Cerebellar nuclear complex (tissue), 1 donor: Measurements from ENCODE around the gene DNAJC5G.
A peak's percentile ranks its signal among the peaks of the same experiment; 100 is the strongest.
"Not testable (repeated sequence)": the region's sequence is repeated elsewhere in the genome, so short reads cannot be mapped to it uniquely, and the experiment has no call there.

Experiments
- DNase-seq, 2 experiments: peaks; one replicate each; lab custom pipeline; 2025; lab: John Stamatoyannopoulos, UW

DNAJC5G gene

GRCh38 chr2:27281442-27281841 is 6.2 kb downstream of the DNAJC5G start:
- DNase-seq = no peak

- DNase-seq = no peak
Measured at GRCh38 chr2:27281855-27282559, 6.8 kb downstream of the DNAJC5G start, which contains the start of gene TRIM54. TRIM54 (plus strand) TSS chr2:27282429; CDS start chr2:27282732, 303 bp downstream.

DNA sequence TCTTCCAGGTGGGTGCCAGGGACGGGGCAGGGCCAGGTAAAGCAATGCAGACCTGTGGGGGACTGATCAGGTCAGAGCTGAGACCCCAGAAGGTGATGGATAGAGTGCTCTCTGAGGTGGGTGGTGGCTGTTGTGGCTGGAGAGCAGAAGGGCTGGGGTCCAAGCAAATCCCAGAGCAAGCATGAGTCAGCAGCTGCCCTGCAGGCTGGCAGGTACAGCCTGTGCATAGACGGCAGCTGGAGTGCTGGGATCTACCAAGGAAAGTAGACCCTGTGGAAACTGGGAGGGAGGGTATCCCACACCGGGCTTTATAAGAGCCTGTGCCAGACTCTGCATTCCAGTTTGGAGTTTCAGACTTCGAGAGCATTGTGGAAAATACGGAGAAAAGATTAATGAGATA is 7.7 kb downstream of the DNAJC5G start:
- DNase-seq = no peak

- no peak for DNase-seq
Measured at GRCh38 chr2:27284996-27285395, 9.8 kb downstream of the DNAJC5G start.

DNA sequence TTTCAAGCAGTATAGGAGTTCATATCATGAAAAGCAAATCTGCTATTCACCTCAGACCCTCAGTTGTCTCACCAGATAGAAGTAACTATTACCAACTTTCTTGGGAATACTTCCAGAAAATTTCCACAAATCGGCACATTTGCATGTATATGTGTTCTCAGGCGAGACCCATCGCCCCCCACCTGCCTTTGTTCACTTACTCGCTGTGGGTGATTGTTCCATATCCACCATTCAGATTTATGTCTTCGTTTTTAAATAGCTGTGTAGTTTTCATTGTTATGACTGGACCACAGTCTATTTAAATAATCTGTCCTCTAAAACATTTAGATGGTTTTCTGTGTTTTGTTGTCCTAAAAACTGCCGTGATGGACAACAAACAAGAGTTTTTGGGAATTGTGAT is 10.2 kb downstream of the DNAJC5G start:
- no peak for DNase-seq

- no peak for DNase-seq
Measured at GRCh38 chr2:27288610-27289009, 13.4 kb downstream of the DNAJC5G start.

DNA sequence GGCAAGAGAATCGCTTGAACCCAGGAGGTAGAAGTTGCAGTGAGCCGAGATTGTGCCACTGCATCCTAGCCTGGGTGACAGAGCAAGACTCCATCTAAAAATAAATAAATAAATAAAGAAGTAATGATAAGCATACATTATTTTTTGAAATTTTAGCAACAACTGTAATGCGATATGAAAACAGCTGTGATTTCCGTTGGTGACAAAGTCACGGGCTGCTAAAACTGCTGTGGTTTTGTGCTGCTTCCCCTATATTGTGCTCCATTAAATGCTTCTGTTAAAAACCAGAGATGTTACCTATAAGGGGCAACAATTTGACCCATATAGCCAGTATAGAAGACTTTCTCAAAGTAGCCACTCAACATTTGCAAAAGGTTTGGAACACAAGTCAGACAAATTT is 15.3 kb downstream of the DNAJC5G start:
- DNase-seq = no peak

- DNase-seq = no peak
Measured at GRCh38 chr2:27291865-27292264, 16.6 kb downstream of the DNAJC5G start.

GRCh38 chr2:27294928-27295327 is 19.7 kb downstream of the DNAJC5G start:
- no peak for DNase-seq

DNA sequence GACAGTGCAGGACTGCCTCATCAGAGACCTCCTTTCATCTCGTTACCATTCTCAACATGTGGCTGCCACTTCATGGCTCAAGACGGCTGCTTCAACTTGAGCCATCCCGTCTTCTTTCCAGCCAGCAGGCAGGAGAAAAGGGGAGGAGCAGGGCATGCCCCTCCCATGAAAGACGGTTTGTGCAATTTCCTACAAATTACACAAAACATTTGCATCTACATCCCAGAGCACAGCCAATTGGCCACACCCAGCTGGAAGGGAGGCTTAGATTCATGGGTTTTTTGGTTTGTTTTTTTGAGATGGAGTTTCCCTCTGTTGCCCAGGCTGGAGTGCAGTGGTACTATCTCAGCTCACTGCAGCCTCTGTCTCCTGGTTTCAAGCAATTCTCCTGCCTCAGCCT is 21.2 kb downstream of the DNAJC5G start:
- DNase-seq = no peak

DNA sequence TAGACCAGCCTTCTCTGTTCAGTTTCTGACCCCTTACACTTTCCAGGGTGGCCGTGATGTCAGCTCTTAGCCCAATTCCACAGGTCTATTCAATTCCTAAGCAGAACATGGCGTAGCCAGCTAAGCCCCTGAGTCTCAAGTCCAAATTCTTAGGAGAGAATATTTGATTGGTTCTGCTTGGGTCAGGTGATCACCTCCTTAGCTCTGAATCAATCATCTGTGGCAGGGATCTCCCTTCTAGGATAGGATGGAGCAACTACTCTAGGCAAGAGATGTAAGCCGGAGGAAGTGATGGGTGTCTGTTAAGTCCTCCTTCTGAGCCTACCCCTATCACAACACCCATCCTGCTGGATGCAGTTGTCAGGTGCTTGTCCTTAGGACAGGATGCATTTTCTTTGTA is 22.0 kb downstream of the DNAJC5G start:
- DNase-seq = no peak

DNA sequence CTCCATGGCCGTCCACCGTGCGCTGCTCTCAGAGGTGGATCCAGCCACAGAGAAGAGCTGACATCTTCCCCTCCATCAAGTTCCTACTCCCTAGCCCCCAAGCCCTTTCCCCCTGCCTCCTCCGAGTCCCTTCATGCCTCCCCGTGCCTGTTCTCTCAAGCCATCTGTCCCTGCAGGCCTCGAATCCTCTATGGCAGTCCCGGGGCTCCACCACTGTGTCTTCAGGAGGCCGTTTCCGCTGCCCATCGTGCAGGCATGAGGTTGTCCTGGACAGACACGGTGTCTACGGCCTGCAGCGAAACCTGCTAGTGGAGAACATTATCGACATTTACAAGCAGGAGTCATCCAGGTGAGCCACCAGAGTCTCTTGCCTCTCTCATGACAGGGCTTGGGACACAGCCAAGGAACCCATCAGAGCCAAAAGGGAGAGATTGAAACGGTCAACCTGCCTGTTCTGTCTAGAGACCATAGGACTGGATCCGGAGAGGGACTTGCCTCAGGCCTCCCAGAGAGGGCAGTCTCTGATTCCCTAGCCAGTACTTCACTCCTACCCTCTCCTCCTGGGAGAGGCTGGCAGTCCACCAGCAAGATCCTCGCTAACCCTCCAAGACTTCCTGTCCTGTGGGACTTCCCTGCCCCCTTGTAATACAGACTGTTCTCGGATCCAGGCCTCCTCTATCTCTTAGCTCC is 23.3 kb downstream of the DNAJC5G start:
- no peak for DNase-seq

DNA sequence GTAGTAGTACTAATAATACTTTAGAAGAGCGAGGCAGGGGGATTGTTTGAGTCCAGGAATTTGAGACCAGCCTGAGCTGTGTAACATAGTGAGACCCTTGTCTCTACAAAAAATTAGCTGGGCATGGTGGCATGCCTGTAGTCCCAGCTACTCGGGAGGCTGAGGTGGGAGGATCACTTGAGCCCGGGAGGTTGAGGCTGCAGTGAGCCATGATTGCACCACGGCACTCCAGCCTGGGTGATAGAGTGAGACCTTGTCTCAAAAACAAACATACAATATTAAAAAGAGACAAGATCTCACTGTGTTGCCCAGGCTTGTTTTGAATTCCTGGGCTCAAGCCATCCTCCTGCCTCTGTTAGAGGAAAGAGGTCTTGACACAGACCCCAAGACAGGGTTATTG is 25.4 kb downstream of the DNAJC5G start:
- not testable (repeated sequence) for DNase-seq

DNA sequence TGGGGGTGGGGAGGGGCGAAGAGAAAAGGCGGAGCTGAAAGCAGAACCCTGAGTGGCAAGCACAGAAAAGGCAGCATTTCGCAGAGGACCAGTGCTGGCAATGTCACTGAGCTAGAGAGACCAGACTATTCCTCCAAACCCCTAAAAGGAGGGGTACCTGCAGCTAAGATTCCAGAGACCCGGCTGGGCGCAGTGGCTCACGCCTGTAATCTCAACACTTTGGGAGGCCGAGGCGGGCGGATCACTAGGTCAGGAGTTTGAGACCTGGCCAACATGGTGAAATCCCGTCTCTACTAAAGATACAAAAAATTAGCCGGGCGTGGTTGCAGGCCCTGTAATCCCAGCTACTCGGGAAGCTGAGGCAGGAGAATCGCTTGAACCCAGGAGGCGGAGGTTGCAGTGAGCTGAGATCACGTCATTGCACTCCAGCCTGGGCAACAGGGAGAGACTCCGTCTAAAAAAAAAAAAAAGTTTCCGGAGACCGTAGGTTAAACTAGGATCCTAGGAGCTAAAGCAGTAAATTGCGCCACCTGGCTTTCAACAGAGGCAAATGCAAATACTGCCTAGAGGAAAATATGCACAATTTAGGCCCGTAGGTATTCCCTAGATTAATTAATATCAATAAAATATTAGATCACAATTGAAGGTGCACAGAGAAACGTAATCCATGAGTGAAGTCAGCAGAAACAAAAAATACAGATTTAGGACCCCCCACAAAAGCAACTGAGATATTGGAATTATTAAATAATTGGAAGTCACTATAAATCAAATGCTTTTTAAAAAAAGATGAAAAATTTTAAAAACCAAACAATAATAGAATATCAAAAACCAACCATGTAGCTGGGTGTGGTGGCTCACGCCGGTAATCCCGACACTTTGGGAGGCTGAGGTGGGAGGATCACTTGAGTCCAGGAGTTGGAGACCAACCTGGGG is 28.1 kb downstream of the DNAJC5G start:
- DNase-seq = peak in 1 of 2 experiments; percentile 1

DNA sequence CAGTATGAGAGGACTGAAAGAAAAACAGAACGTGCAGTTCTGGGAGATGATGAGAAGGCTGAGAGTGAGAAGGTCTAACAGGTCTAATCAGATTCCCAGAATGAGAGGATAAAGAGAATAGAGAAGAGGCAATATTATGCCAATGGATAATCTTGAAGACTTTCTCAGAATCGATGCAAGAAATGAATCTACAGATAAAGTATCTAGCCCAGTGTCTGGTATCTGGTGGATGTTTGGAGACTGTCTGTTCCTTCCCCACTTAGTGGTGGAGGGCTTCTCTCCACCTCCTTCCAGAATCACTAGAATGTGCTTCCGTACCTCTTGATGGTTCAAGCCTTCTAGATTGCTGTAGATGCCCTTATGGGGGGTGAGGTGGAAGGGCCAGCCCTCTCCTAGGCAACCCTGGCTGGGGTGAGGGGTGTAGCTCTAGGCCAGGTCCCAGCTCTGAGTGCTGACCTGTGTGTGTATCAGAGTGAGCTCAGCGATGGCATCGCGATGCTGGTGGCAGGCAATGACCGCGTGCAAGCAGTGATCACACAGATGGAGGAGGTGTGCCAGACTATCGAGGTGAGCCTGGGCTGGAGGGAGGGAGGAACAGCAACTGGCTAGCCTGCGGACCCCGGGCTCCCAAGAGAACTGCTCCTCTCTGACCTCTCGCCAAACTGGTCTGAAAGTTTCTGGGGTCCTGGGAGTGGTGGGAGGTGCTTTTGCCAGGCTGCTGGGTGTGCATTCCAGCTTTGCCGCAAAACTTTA is 29.4 kb downstream of the DNAJC5G start:
- no peak for DNase-seq

- DNase-seq = no peak
Measured at GRCh38 chr2:27305516-27305915, 30.3 kb downstream of the DNAJC5G start.

- no peak for DNase-seq
Measured at GRCh38 chr2:27306136-27306535, 30.9 kb downstream of the DNAJC5G start.

DNA sequence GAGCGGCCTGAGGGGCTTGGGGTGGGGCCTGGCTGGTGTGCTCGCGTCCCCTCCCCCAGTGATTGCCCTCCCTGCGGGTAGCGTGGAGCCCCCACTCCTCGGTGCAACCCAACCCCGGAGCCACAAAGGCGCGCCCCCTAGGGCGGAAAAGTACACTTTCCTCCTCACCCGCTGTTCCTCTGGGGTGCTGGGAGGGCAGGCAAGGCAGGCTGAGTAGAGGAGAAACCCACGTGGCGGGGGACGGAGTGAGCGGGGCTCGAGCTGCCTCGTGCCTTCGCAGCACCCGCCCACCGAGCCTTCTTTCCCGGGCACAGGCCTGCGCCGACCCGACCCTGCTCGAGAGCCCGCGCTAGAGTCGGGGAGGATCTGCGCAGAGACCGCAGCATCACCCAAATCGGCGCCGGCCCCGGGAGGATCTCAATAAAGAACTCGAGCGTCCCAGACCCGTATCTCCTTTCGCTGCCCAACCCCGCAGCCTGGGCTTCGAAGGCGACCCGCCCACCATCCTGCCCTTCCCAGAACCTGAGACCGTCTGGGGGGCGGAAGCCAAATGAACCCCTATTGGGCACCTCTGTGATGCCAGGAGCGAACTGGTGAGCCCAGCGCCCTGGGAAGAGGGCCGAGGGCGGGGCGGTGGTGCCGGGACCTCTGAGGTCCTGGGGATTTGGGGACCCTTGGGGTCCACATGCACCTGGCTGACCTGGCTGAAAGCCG is 31.5 kb downstream of the DNAJC5G start:
- no peak for DNase-seq

- no peak for DNase-seq
Measured at GRCh38 chr2:27307287-27307544, 32.0 kb downstream of the DNAJC5G start.

- no peak for DNase-seq
Measured at GRCh38 chr2:27307545-27308358, 32.5 kb downstream of the DNAJC5G start.
